ENCODE results near the gene ENGASE.

ENGASE gene

GRCh38 chr17:79038545-79039135 is 36.0 kb upstream of the ENGASE start:
- no peaks in the 10 kb centered on the region for H3K79me2 ChIP-seq (ENCODE audit: insufficient read depth, low read length)
- no peak overlapping the region for H3K9ac ChIP-seq (ENCODE audit: low read length)
- no peak overlapping the region for H2AFZ ChIP-seq (ENCODE audit: low read length)
- no peaks in the 10 kb centered on the region for H4K20me1 ChIP-seq (ENCODE audit: insufficient read depth, low read length)
- no peaks in the 10 kb centered on the region for H3K9me2 ChIP-seq (ENCODE audit: low read depth, low read length)
- H3F3A ChIP-seq (ENCODE audit: insufficient read depth, low read length): no peaks in the 10 kb centered on the region
- no peaks in the 10 kb centered on the region for H3K9me3 ChIP-seq (ENCODE audit: low read length)
- H3K4me2 ChIP-seq (ENCODE audit: low read length): no peak overlapping the region
- no peak overlapping the region for H3K4me3 ChIP-seq (ENCODE audit: low read depth, low read length, poor library complexity, severe bottlenecking)
- H3K27ac ChIP-seq (ENCODE audit: low read depth, low read length, poor library complexity, severe bottlenecking): no peak overlapping the region
- H3K36me3 ChIP-seq (ENCODE audit: insufficient read depth, low read length): no peaks in the 10 kb centered on the region
- H3K4me1 ChIP-seq (ENCODE audit: insufficient read depth, low read length, severe bottlenecking): no peaks in the 10 kb centered on the region
- no peak for TF ChIP-seq EZH2 (IDR thresholded peaks at IDR 0.05; ENCODE audit: borderline replicate concordance, low read length)
- no peak for TF ChIP-seq CTCF (IDR thresholded peaks at IDR 0.05; ENCODE audit: low read length)
- no peaks in the 10 kb centered on the region for H3K27me3 ChIP-seq (ENCODE audit: insufficient read depth, low read length)

GRCh38 chr17:79039171-79039570 is 35.5 kb upstream of the ENGASE start:
- no peak overlapping the region for H3K27ac ChIP-seq (ENCODE audit: low read depth, low read length, poor library complexity, severe bottlenecking)

GRCh38 chr17:79039886-79040285 is 34.7 kb upstream of the ENGASE start:
- no peak for TF ChIP-seq EZH2 (IDR thresholded peaks at IDR 0.05; ENCODE audit: borderline replicate concordance, low read length)
- no peak for TF ChIP-seq CTCF (IDR thresholded peaks at IDR 0.05; ENCODE audit: low read length)
- H3K36me3 ChIP-seq (ENCODE audit: insufficient read depth, low read length): no peaks in the 10 kb centered on the region
- H2AFZ ChIP-seq (ENCODE audit: low read length): no peak overlapping the region
- no peak overlapping the region for H3K27ac ChIP-seq (ENCODE audit: low read depth, low read length, poor library complexity, severe bottlenecking)
- no peaks in the 10 kb centered on the region for H3K27me3 ChIP-seq (ENCODE audit: insufficient read depth, low read length)
- no peaks in the 10 kb centered on the region for H3K4me1 ChIP-seq (ENCODE audit: insufficient read depth, low read length, severe bottlenecking)
- H4K20me1 ChIP-seq (ENCODE audit: insufficient read depth, low read length): no peaks in the 10 kb centered on the region
- no peaks in the 10 kb centered on the region for H3K9me3 ChIP-seq (ENCODE audit: low read length)
- no peaks in the 10 kb centered on the region for H3K9me2 ChIP-seq (ENCODE audit: low read depth, low read length)
- no peak overlapping the region for H3K9ac ChIP-seq (ENCODE audit: low read length)
- no peak overlapping the region for H3K4me2 ChIP-seq (ENCODE audit: low read length)
- H3F3A ChIP-seq (ENCODE audit: insufficient read depth, low read length): no peaks in the 10 kb centered on the region
- H3K79me2 ChIP-seq (ENCODE audit: insufficient read depth, low read length): no peaks in the 10 kb centered on the region
- H3K4me3 ChIP-seq (ENCODE audit: low read depth, low read length, poor library complexity, severe bottlenecking): no peak overlapping the region

More at GRCh38 chr17:79039171-79039570, 35.5 kb upstream of the ENGASE start:
- H4K20me1 ChIP-seq (ENCODE audit: insufficient read depth, low read length): no peaks in the 10 kb centered on the region
- no peak overlapping the region for H3K9ac ChIP-seq (ENCODE audit: low read length)
- no peaks in the 10 kb centered on the region for H3K9me3 ChIP-seq (ENCODE audit: low read length)
- H3K4me2 ChIP-seq (ENCODE audit: low read length): no peak overlapping the region
- no peaks in the 10 kb centered on the region for H3K79me2 ChIP-seq (ENCODE audit: insufficient read depth, low read length)
- H2AFZ ChIP-seq (ENCODE audit: low read length): no peak overlapping the region
- H3K9me2 ChIP-seq (ENCODE audit: low read depth, low read length): no peaks in the 10 kb centered on the region
- no peaks in the 10 kb centered on the region for H3K27me3 ChIP-seq (ENCODE audit: insufficient read depth, low read length)
- H3F3A ChIP-seq (ENCODE audit: insufficient read depth, low read length): no peaks in the 10 kb centered on the region
- no peaks in the 10 kb centered on the region for H3K36me3 ChIP-seq (ENCODE audit: insufficient read depth, low read length)
- H3K4me1 ChIP-seq (ENCODE audit: insufficient read depth, low read length, severe bottlenecking): no peaks in the 10 kb centered on the region
- TF ChIP-seq CTCF (IDR thresholded peaks at IDR 0.05; ENCODE audit: low read length) (no peak), EZH2 (IDR thresholded peaks at IDR 0.05; ENCODE audit: borderline replicate concordance, low read length) (no peak)
- no peak overlapping the region for H3K4me3 ChIP-seq (ENCODE audit: low read depth, low read length, poor library complexity, severe bottlenecking)

Measured in OCI-LY1 (cell line).